Ovary (tissue), 9 donors: ENCODE measurements around the gene LTB4R. TPM values are rescaled to one million over a fixed set of nuclear protein-coding genes. Genes with fewer than 3 reads are reported as not detected.
A peak's percentile ranks its signal among the peaks of the same experiment; 100 is the strongest.

Experiments
- DNase-seq, 5 donors: peaks; one replicate each; pipeline ENCODE4 v3.0.0-alpha.2; 2019 to 2020
- H3K27ac ChIP-seq, 2 donors: fragments of 200-600 bp; one replicate each; pipeline versions ENCODE4 v1.5.1 to v1.8.0; 2019 to 2022
- H3K27me3 ChIP-seq: fragments of 200-600 bp; one replicate; pipeline ENCODE4 v1.8.0; 2022
- H3K36me3 ChIP-seq: fragments of 200-600 bp; sonication (generic); one replicate; pipeline ENCODE4 v1.5.1; 2019
- H3K4me1 ChIP-seq: one replicate; pipeline ENCODE4 v1.8.1; 2013; ENCODE audit warnings: mild to moderate bottlenecking, moderate library complexity; ENCODE audit not compliant: insufficient read depth
- H3K4me3 ChIP-seq: fragments of 200-600 bp; sonication (generic); one replicate; pipeline ENCODE4 v1.5.1; 2017
- H3K9me3 ChIP-seq, 2 donors: fragments of 200-600 bp in 1 of 2; sonication (generic) in 1 of 2; one replicate each; pipeline versions ENCODE4 v1.5.1 to v1.8.1; 2013 to 2019; ENCODE audit warnings: mild to moderate bottlenecking in 1 of 2, moderate library complexity in 1 of 2
- CTCF ChIP-seq, 3 donors: fragments of 450-650 bp in 2 of 3; fragments of 200-600 bp in 1 of 3; IDR thresholded peaks; one replicate each; pipeline versions ENCODE4 v1.5.1 to v1.8.0; 2016 to 2022; ENCODE audit warnings: antibody characterized with exemption in 3 of 3, mild to moderate bottlenecking in 1 of 3
- EP300 ChIP-seq: sonication (generic); formaldehyde crosslinking; IDR thresholded peaks from one replicate; pipeline ENCODE4 v1.6.1; 2017; ENCODE audit warnings: antibody characterized with exemption
- POLR2A ChIP-seq: fragments of 450-650 bp; IDR thresholded peaks from one replicate; pipeline ENCODE4 v1.6.1; 2017; ENCODE audit warnings: antibody characterized with exemption, mild to moderate bottlenecking, moderate library complexity
- WGBS, 3 donors: extraction: QIAGEN DNeasy Blood & Tissue Kit in 1 of 3; methylation state at CpG; one replicate each; pipeline versions ENCODE4 v1.1.5 to v1.1.7; 2013 to 2017; 5-methylcytosine and 5-hydroxymethylcytosine counted together
- intact Hi-C, 4 donors: fragments of 100-400 bp; cut with DNase I; formaldehyde crosslinking; loops; one replicate each; pipeline versions ENCODE4 v1.11.0 to v1.15.1; 2022 to 2023
- polyA plus RNA-seq, 2 donors: library from polyadenylated mRNA; stranded (reverse); fragments of 200-250 nt in 1 of 2; fragments of 350-450 nt in 1 of 2; fragmentation: Illumina TruSeq in 1 of 2; extraction: RNeasy Lipid Tissue Mini Kit (QIAGEN cat#74804) in 1 of 2; gene quantifications; one replicate each; pipeline ENCODE4 v1.2.3, GENCODE V29; 2013 to 2014
- total RNA-seq, 7 donors: library from RNA; depleted of rRNA in 2 of 7; stranded (reverse); fragments of >200 nt in 2 of 7; fragmentation: NEBNext Ultra II Directional in 3 of 7; extraction: Animal tissue kit (Norgen Biotek cat#: 25700) in 3 of 7; gene quantifications; one replicate each; pipeline versions ENCODE4 v1.1.0 to v1.2.4, GENCODE V29; 2016 to 2023
- donor health status: DM: no; HTN: no; CAD: no; lungs with moderate emphysema.
- donor health status: DM: no; HTN: no; CAD: no.
- donor health status: Bipolar disorder and iron deficiency.
- donor health status: DM: yes; HTN: yes; CAD: no.
- donor health status: DM: no; HTN: no; CAD: no.
- donor health status: DM: yes; HTN: yes; CAD: no.

Gene LTB4R
- total and polyA plus RNA-seq, 9 donors: 2.9 to 9.4 (median 7.6) TPM

- WGBS, 3 donors: 23 to 30% (median 27%) methylated on average over 55 to 56 of the region's 56 CpGs
- TF ChIP-seq POLR2A (no peak), CTCF (IDR thresholded peaks at IDR 0.05) (peak; percentile 28 to 65 (median 63)), EP300 (no peak)
- peaks cover 5% of the 10 kb centered on the region for H3K4me1 ChIP-seq
- DNase-seq: peak; percentile 50 to 69 (median 66)
- H3K36me3 ChIP-seq: no peaks in the 10 kb centered on the region
- H3K9me3 ChIP-seq: no peaks in the 10 kb centered on the region
- H3K4me3 ChIP-seq: peak overlapping the region; percentile 20
- H3K27ac ChIP-seq: no peak overlapping the region
- H3K27me3 ChIP-seq: no peaks in the 10 kb centered on the region
- intact Hi-C loops: loop anchor here (2.0 to 5.0 kb wide), 3 partner anchors 100 to 105 kb away; no protein-coding TSS in a partner anchor
Measured at GRCh38 chr14:24332268-24332993, 21.1 kb downstream of the LTB4R start.

GRCh38 chr14:24334431-24335291 lies 23.4 kb downstream of the LTB4R start, which contains the start of gene ADCY4:
Gene ADCY4, minus strand, starts transcription at chr14:24335071. Its CDS starts 419 bp downstream, at chr14:24334652.
- no peaks in the 10 kb centered on the region for H3K36me3 ChIP-seq
- intact Hi-C loops: loop anchor here in 3 of 4 donors (5.0 kb wide), 3 partner anchors 98 to 343 kb away; no protein-coding TSS in a partner anchor
- peaks cover 5% of the 10 kb centered on the region for H3K4me1 ChIP-seq
- no peaks in the 10 kb centered on the region for H3K9me3 ChIP-seq
- no peaks in the 10 kb centered on the region for H3K27me3 ChIP-seq
- TF ChIP-seq CTCF (IDR thresholded peaks at IDR 0.05): no peak
- peak within 1 kb of the TSS in 1 of 2 donors; percentile 13 for H3K27ac ChIP-seq
- H3K4me3 ChIP-seq: peak within 1 kb of the TSS; percentile 17
- WGBS, 3 donors: 4 to 8% (median 5%) methylated on average over 58 to 65 of the region's 65 CpGs
- DNase-seq: peak in 1 of 5 donors; percentile 39

- no peak for DNase-seq
- no peaks in the 10 kb centered on the region for H3K27me3 ChIP-seq
- H3K4me3 ChIP-seq: no peak overlapping the region
- no peak overlapping the region for H3K27ac ChIP-seq
- intact Hi-C loops: loop anchor here in 1 of 4 donors (5.0 kb wide), 1 partner anchor 342 kb away; no protein-coding TSS in a partner anchor
- H3K36me3 ChIP-seq: no peaks in the 10 kb centered on the region
- no peaks in the 10 kb centered on the region for H3K9me3 ChIP-seq
- TF ChIP-seq CTCF (IDR thresholded peaks at IDR 0.05): no peak
- TF ChIP-seq EP300: no peak
- TF ChIP-seq POLR2A: no peak
- H3K4me1 ChIP-seq: peaks cover 5% of the 10 kb centered on the region
- WGBS, 3 donors: 74 to 77% (median 77%) methylated on average over 12 of the region's 12 CpGs
Measured at GRCh38 chr14:24335461-24336171, 24.3 kb downstream of the LTB4R start.
